CD4-positive, alpha-beta T cell treated with Interleukin-15 for 1 hour (primary cell): ENCODE data around the gene RUFY3.
"Not testable (repeated sequence)": the region's sequence is repeated elsewhere in the genome, so short reads cannot be mapped to it uniquely, and the experiment has no call there.

ENCODE experiments used
- DNase-seq: peaks from one replicate; pipeline ENCODE4 v3.0.0-alpha.2; 2020

The RUFY3 gene

GRCh38 chr4:70739496-70740337 is 18.0 kb downstream of the RUFY3 start:
- no peak for DNase-seq

GRCh38 chr4:70741867-70742658 is 20.3 kb downstream of the RUFY3 start:
- DNase-seq: no peak

- DNase-seq: no peak
These were observed 22.0 kb downstream of the RUFY3 start for GRCh38 chr4:70743731-70744130.

GRCh38 chr4:70746179-70746839 is 24.5 kb downstream of the RUFY3 start:
- DNase-seq: no peak

- DNase-seq: no peak
These were observed 26.1 kb downstream of the RUFY3 start for GRCh38 chr4:70747874-70748273.

- no peak for DNase-seq
These were observed 27.5 kb downstream of the RUFY3 start for GRCh38 chr4:70749313-70749712.

GRCh38 chr4:70752236-70752635 is 30.5 kb downstream of the RUFY3 start:
- no peak for DNase-seq

- no peak for DNase-seq
These were observed 31.9 kb downstream of the RUFY3 start for GRCh38 chr4:70753630-70754029.

- no peak for DNase-seq
These were observed 32.7 kb downstream of the RUFY3 start for GRCh38 chr4:70754470-70754869.

GRCh38 chr4:70754990-70755688 is 33.4 kb downstream of the RUFY3 start:
- DNase-seq: no peak

GRCh38 chr4:70759126-70759525 is 37.4 kb downstream of the RUFY3 start:
- no peak for DNase-seq

- no peak for DNase-seq
These were observed 37.9 kb downstream of the RUFY3 start for GRCh38 chr4:70759627-70760026.

- DNase-seq: no peak
These were observed 38.9 kb downstream of the RUFY3 start for GRCh38 chr4:70760662-70761061.

- no peak for DNase-seq
These were observed 39.6 kb downstream of the RUFY3 start for GRCh38 chr4:70761276-70761816.

- no peak for DNase-seq
These were observed 43.6 kb downstream of the RUFY3 start for GRCh38 chr4:70765368-70765767.

GRCh38 chr4:70768301-70768948 is 46.7 kb downstream of the RUFY3 start:
- DNase-seq: no peak

GRCh38 chr4:70769396-70769795 is 47.6 kb downstream of the RUFY3 start:
- DNase-seq: not testable (repeated sequence)

- no peak for DNase-seq
These were observed 51.3 kb downstream of the RUFY3 start for GRCh38 chr4:70772929-70773555.

- DNase-seq: no peak
These were observed 57.2 kb downstream of the RUFY3 start for GRCh38 chr4:70778888-70779422.

- DNase-seq: no peak
These were observed 61.3 kb downstream of the RUFY3 start for GRCh38 chr4:70783096-70783495.

GRCh38 chr4:70787496-70787895 is 65.7 kb downstream of the RUFY3 start:
- DNase-seq: no peak
